AG10803 (cell line): ENCODE data around the gene INSYN1.
A peak's percentile ranks its signal among the peaks of the same experiment; 100 is the strongest.

Experiments used
- DNase-seq: peaks from one replicate; pipeline ENCODE4 v3.0.0; 2010; ENCODE audit warnings: low read depth
- H3K4me3 ChIP-seq: 2 replicates; pipeline ENCODE4 v1.5.1; 2011; ENCODE audit warnings: mild to moderate bottlenecking, low read length, control low read depth
- CTCF ChIP-seq: conservative IDR thresholded peaks from 2 replicates; pipeline ENCODE4 v1.5.1; 2011; ENCODE audit warnings: mild to moderate bottlenecking, low read length, control low read depth, inconsistent platforms

INSYN1 gene

GRCh38 chr15:73696641-73697001 is 56.5 kb downstream of the INSYN1 start:
- TF ChIP-seq CTCF = no peak
- DNase-seq = no peak

GRCh38 chr15:73695773-73696640 is 57.1 kb downstream of the INSYN1 start:
- TF ChIP-seq CTCF = no peak
- H3K4me3 ChIP-seq = no peak overlapping the region
- DNase-seq = no peak

More at GRCh38 chr15:73696641-73697001, 56.5 kb downstream of the INSYN1 start:
- no peak overlapping the region for H3K4me3 ChIP-seq

GRCh38 chr15:73694419-73694818 is 58.7 kb downstream of the INSYN1 start:
- no peak for DNase-seq
- no peak for TF ChIP-seq CTCF
- no peak overlapping the region for H3K4me3 ChIP-seq

GRCh38 chr15:73691396-73691795 is 61.8 kb downstream of the INSYN1 start:
- peak; percentile 45 for TF ChIP-seq CTCF
- DNase-seq = peak; percentile 79
- no peak overlapping the region for H3K4me3 ChIP-seq

GRCh38 chr15:73688455-73688854 is 64.7 kb downstream of the INSYN1 start:
- DNase-seq = no peak
- H3K4me3 ChIP-seq = no peak overlapping the region
- no peak for TF ChIP-seq CTCF

- no peak for TF ChIP-seq CTCF
- H3K4me3 ChIP-seq = no peak overlapping the region
- no peak for DNase-seq
These were observed 65.8 kb downstream of the INSYN1 start for GRCh38 chr15:73687351-73687750.

- H3K4me3 ChIP-seq = no peak overlapping the region; the same call in 1 of the 2 replicates
- peak; percentile 80 for DNase-seq
- peak; percentile 16; the same call in 1 of the 2 replicates for TF ChIP-seq CTCF
These were observed 66.3 kb downstream of the INSYN1 start for GRCh38 chr15:73686781-73687256.
